Psoas muscle (tissue), 8 donors: Measurements from ENCODE around the gene HOXD8. TPM values are rescaled to one million over a fixed set of nuclear protein-coding genes. Genes with fewer than 3 reads are reported as not detected.

ENCODE experiments used
- ATAC-seq, 4 donors: fragments of 200-7000 bp; cut with Tn5 transposase; one replicate each; pipeline ENCODE4 v1.9.1; 2020; ENCODE audit warnings: moderate library complexity in 3 of 4, mild to moderate bottlenecking in 2 of 4
- DNase-seq, 2 donors: peaks; one replicate each; pipeline ENCODE4 v3.0.0-alpha.2; 2020
- H3K27ac ChIP-seq: fragments of 200-600 bp; one replicate; pipeline ENCODE4 v1.8.0; 2022
- H3K27me3 ChIP-seq, 3 donors: fragments of 200-600 bp in 1 of 3; one replicate each; pipeline versions ENCODE4 v1.6.1 to v1.8.0; 2013 to 2022; ENCODE audit warnings: low read length in 2 of 3, mild to moderate bottlenecking in 2 of 3, moderate library complexity in 1 of 3; ENCODE audit not compliant: insufficient read depth in 3 of 3
- H3K36me3 ChIP-seq, 2 donors: fragments of 200-600 bp in 1 of 2; one replicate each; pipeline versions ENCODE4 v1.6.1 to v1.8.0; 2013 to 2022; ENCODE audit warnings: low read depth in 1 of 2, mild to moderate bottlenecking in 1 of 2, moderate library complexity in 1 of 2; ENCODE audit not compliant: insufficient read depth in 1 of 2
- H3K4me1 ChIP-seq: fragments of 200-600 bp; one replicate; pipeline ENCODE4 v1.8.0; 2022
- H3K4me3 ChIP-seq: fragments of 200-600 bp; one replicate; pipeline ENCODE4 v1.8.0; 2022; ENCODE audit warnings: mild to moderate bottlenecking
- H3K9me3 ChIP-seq: fragments of 200-600 bp; one replicate; pipeline ENCODE4 v1.8.0; 2022
- WGBS, 3 donors: extraction: QIAGEN DNeasy Blood & Tissue Kit; methylation state at CpG; one replicate each; pipeline versions ENCODE4 v1.1.6 to v1.1.7; 2013; 5-methylcytosine and 5-hydroxymethylcytosine counted together
- intact Hi-C, 2 donors: fragments of 100-400 bp; cut with DNase I; formaldehyde crosslinking; loops; one replicate each; pipeline versions ENCODE4 v1.11.0 to v1.14.2; 2022
- polyA plus RNA-seq, 3 donors: library from polyadenylated mRNA; stranded (reverse); fragments of 200-250 nt; gene quantifications; one replicate each; pipeline ENCODE4 v1.2.3, GENCODE V29; 2013
- total RNA-seq, 4 donors: library from RNA; stranded (reverse); fragmentation: NEBNext Ultra II Directional in 2 of 4; extraction: Animal tissue kit (Norgen Biotek cat#: 25700) in 2 of 4; gene quantifications; one replicate each; pipeline versions ENCODE4 v1.2.1 to v1.2.4, GENCODE V29; 2021 to 2023
- TF ChIP-seq, protein P1 (sequence below): fragments of 200-600 bp; IDR thresholded peaks from one replicate; pipeline ENCODE4 v1.8.0; 2022; ENCODE audit warnings: antibody characterized with exemption
- donor health status: healthy with polysubstance abuse.
- donor health status: DM: no; HTN: no; CAD: no; lungs with moderate emphysema.
- donor health status: Bipolar disorder and iron deficiency.
- donor health status: healthy.
- donor health status: DM: yes; HTN: yes; CAD: no.
- donor health status: DM: no; HTN: no; CAD: no.
- donor health status: DM: no; HTN: no; CAD: no.
- donor health status: DM: yes; HTN: yes; CAD: no.

The HOXD8 gene
- total and polyA plus RNA-seq, 7 donors: 3.3 to 52.5 (median 12.9) TPM

- intact Hi-C loops: no loop called here
- H3K36me3 ChIP-seq: peaks cover 2 to 44% of the 10 kb centered on the region in 2 donors
- H3K4me3 ChIP-seq: no peak overlapping the region
- peaks cover 0 to 6% (median 0%) of the 10 kb centered on the region in 3 donors for H3K27me3 ChIP-seq
- DNase-seq (no peak), ATAC-seq (no peak)
- TF ChIP-seq, protein P1, sequence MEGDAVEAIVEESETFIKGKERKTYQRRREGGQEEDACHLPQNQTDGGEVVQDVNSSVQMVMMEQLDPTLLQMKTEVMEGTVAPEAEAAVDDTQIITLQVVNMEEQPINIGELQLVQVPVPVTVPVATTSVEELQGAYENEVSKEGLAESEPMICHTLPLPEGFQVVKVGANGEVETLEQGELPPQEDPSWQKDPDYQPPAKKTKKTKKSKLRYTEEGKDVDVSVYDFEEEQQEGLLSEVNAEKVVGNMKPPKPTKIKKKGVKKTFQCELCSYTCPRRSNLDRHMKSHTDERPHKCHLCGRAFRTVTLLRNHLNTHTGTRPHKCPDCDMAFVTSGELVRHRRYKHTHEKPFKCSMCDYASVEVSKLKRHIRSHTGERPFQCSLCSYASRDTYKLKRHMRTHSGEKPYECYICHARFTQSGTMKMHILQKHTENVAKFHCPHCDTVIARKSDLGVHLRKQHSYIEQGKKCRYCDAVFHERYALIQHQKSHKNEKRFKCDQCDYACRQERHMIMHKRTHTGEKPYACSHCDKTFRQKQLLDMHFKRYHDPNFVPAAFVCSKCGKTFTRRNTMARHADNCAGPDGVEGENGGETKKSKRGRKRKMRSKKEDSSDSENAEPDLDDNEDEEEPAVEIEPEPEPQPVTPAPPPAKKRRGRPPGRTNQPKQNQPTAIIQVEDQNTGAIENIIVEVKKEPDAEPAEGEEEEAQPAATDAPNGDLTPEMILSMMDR: no peak
- no peaks in the 10 kb centered on the region for H3K4me1 ChIP-seq
- 82 to 86% (median 84%) methylated on average over 11 of the region's 11 CpGs for WGBS, 3 donors
- H3K9me3 ChIP-seq: no peaks in the 10 kb centered on the region
- no peak overlapping the region for H3K27ac ChIP-seq
Measured at GRCh38 chr2:176154576-176155252, 25.2 kb downstream of the HOXD8 start.

DNA sequence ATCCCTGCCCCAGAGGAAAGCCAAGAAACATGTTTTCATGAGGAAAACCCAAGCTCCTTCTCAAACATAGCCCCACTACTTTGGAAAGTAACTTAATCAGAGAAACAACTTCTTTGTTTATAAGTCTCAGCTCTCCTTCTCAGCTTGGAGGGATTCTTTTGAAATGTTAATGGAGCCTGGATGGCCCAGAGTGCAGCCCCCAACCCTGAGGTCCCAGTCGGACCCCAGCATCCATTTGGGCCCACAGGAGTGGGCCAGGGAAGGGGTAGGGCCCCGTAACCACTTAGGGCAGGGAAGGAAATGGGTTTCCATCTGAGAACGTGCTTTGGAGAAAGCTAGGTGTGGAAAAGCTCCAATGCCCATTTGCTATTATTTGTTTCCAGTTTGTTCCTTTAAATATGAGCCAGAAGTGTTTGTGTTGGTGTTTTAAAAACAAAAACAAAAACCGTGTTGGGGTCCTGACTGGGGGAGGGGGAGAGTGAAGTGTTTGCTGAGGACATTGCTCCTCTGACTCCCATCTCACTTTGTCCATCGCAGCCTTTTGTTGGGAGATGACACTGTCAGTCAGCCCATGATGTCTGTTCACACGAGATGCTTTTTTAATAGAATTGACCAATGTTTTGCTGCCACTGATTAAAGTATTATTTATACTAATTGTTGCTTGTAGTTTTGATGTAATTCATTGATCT lies 26.0 kb downstream of the HOXD8 start:
- no peak for DNase-seq
- Histone ChIP-seq H3K4me1 (no peaks in the 10 kb centered on the region), H3K9me3 (no peaks in the 10 kb centered on the region), H3K27ac (no peak overlapping the region), H3K4me3 (no peak overlapping the region), H3K36me3 (peaks cover 2 to 36% of the 10 kb centered on the region in 2 donors), H3K27me3 (peaks cover 0 to 6% (median 0%) of the 10 kb centered on the region in 3 donors)
- 74 to 77% (median 75%) methylated on average over 6 of the region's 6 CpGs for WGBS, 3 donors
- TF ChIP-seq, protein P1: no peak
- no peak for ATAC-seq
- intact Hi-C loops: no loop called here

DNA sequence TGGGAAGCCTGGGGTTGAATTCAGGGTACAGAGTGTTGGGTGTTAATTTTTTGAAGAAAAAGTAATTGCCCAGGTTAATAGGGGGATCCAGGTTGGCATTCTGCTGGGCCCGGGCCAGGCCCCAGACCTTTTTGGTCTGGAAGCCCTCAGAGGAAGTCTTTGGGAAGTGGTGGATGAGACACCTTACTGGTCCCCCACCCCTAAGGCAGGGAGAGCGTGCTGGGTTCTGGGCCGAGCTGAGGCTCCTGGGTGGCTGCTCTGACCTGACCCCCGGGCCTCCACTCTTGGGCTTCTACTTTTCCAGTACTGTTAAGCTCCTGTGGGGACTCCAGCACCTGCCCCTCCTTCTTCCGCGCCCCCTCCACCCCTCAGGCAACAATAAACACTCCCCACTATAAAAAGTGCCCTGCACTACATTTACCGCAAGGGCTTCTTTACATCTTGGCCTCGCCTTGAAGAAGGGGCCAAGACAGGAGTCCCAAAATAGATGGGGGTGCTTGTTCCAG lies 26.8 kb downstream of the HOXD8 start:
- Histone ChIP-seq H3K27me3 (peaks cover 0 to 6% (median 0%) of the 10 kb centered on the region in 3 donors), H3K27ac (no peak overlapping the region), H3K4me3 (no peak overlapping the region), H3K4me1 (no peaks in the 10 kb centered on the region), H3K9me3 (no peaks in the 10 kb centered on the region), H3K36me3 (peaks cover 2 to 36% of the 10 kb centered on the region in 2 donors)
- DNase-seq (no peak), ATAC-seq (no peak)
- TF ChIP-seq, protein P1: no peak
- WGBS, 3 donors: 93 to 95% (median 95%) methylated on average over 8 of the region's 8 CpGs
- intact Hi-C loops: no loop called here

GRCh38 chr2:176156807-176157498 lies 27.4 kb downstream of the HOXD8 start, which contains the start of gene HOXD3:
HOXD3 (plus strand) TSS chr2:176157307; CDS start chr2:176169115, 11,808 bp downstream.
- intact Hi-C loops: no loop called here
- WGBS, 3 donors: 46 to 53% (median 47%) methylated on average over 48 of the region's 48 CpGs

More at GRCh38 chr2:176156807-176157498, 27.4 kb downstream of the HOXD8 start, which contains the start of gene HOXD3:
- Histone ChIP-seq H3K36me3 (peaks cover 2 to 36% of the 10 kb centered on the region in 2 donors), H3K4me3 (peak within 1 kb of the TSS; percentile 48), H3K27me3 (peaks cover 0 to 6% (median 0%) of the 10 kb centered on the region in 3 donors), H3K9me3 (no peaks in the 10 kb centered on the region), H3K27ac (no peak within 1 kb of the TSS), H3K4me1 (no peaks in the 10 kb centered on the region)
- TF ChIP-seq, protein P1: no peak
- no peak for ATAC-seq
- DNase-seq: no peak
